ENCODE measurements around the gene DPP8. TPM values are rescaled to one million over a fixed set of nuclear protein-coding genes. Genes with fewer than 3 reads are reported as not detected.

DPP8 gene
- total RNA-seq, 2 donors from 2014 or later, result 32.7 to 39.6 TPM

DNA sequence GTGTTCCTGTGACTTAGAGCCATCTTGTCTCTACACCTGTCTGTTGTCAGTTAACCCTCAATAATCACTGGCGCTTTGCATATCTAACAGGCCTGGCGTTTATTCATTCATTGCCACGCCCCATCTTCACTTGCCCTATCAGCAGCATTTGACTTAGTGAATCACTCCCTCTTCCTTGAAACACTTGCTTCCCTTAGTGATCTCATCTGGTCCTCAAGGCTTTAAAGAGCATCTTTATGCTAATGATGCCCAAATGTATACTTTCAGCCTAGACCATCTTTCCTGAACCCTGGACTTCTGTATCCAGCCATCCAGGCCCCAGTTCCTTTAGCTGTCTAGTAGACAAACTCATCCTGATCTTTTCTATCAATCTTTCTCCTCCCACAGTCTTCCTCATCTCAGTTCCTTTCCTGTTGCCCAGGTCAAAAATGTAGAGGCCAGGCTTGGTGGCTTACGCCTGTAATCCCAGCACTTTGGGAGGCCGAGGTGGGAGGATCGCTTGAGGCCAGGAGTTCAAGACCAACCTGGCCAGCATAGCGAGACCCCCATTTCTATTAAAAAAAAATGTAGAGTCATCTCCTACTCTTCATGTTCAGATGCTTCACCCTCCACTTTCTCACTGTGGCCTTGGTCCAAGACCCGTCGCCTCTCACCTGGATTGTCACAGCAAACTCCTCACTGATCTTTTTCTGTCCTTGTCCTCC, 93.4 kb downstream of the DPP8 start:
- no peak overlapping the region for H3K4me3 ChIP-seq
- TF ChIP-seq POLR2AphosphoS5 (IDR thresholded peaks at IDR 0.05), result no peak
- TF ChIP-seq, protein P1, sequence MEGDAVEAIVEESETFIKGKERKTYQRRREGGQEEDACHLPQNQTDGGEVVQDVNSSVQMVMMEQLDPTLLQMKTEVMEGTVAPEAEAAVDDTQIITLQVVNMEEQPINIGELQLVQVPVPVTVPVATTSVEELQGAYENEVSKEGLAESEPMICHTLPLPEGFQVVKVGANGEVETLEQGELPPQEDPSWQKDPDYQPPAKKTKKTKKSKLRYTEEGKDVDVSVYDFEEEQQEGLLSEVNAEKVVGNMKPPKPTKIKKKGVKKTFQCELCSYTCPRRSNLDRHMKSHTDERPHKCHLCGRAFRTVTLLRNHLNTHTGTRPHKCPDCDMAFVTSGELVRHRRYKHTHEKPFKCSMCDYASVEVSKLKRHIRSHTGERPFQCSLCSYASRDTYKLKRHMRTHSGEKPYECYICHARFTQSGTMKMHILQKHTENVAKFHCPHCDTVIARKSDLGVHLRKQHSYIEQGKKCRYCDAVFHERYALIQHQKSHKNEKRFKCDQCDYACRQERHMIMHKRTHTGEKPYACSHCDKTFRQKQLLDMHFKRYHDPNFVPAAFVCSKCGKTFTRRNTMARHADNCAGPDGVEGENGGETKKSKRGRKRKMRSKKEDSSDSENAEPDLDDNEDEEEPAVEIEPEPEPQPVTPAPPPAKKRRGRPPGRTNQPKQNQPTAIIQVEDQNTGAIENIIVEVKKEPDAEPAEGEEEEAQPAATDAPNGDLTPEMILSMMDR (IDR thresholded peaks at IDR 0.05), result no peak
- DNase-seq (ENCODE audit: low spot score), result no peak
- H3K27ac ChIP-seq, result no peak overlapping the region
- peaks cover 8% of the 10 kb centered on the region for H3K4me1 ChIP-seq (replicated peaks)
- H3K36me3 ChIP-seq, result no peaks in the 10 kb centered on the region
- no peaks in the 10 kb centered on the region for H3K9me3 ChIP-seq
- intact Hi-C loops (cut with DNase I), result no loop called here
- H3K27me3 ChIP-seq (replicated peaks; ENCODE audit: insufficient read depth), result no peaks in the 10 kb centered on the region
- WGBS, result 92% methylated on average over 9 of the region's 9 CpGs

DNA sequence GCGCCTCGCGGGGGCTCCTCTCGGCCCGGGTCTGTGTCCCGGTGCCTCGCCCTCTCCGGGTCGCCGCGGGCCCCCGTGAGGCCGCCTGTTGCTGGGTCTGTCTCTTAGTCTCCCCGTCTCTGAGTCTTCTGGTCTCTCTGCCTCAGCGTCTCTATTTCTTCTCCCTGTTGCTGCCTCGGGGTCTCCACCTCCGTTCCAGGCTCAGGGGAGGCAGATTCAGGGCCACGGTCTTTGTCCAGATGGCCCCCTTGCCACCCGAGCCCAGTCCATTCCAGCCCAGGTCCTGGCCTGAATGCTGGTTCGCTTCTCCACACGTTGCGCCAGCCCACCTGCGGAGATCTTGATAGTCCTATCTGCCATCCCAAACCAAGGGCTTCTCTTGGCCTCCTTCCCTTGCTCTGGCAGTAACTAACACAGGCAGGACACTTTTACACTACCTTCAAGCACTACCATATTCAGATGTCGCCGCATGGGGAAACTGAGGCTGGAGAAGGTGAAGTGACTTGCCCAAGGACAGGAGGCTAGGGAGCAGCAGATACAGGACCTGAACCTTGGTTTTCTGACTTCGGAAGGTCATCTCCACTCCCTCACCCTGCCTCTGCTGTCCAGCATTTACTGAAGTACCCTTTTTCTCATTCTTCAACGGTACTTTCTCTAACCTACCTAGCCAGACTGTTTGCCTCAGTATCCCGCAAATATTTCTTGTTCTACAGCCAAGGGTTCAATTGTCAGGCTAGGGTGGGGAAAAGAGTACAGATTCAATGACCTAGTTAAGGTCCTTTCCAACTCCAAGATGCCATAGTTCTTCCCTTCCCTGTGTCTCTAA, 94.1 kb downstream of the DPP8 start:
- H3K27ac ChIP-seq, result no peak overlapping the region
- no peak for TF ChIP-seq POLR2AphosphoS5 (IDR thresholded peaks at IDR 0.05)
- TF ChIP-seq POLR2A (IDR thresholded peaks at IDR 0.05), result no peak
- TF ChIP-seq, protein P1 (IDR thresholded peaks at IDR 0.05), result no peak
- no peaks in the 10 kb centered on the region for H3K9me3 ChIP-seq
- peaks cover 8% of the 10 kb centered on the region for H3K4me1 ChIP-seq (replicated peaks)
- H3K27me3 ChIP-seq (replicated peaks; ENCODE audit: insufficient read depth), result no peaks in the 10 kb centered on the region
- H3K36me3 ChIP-seq, result no peaks in the 10 kb centered on the region
- H3K4me3 ChIP-seq, result peak overlapping the region; percentile 10 to 12
- no peak for DNase-seq (ENCODE audit: low spot score)
- intact Hi-C loops (cut with DNase I), result no loop called here
- WGBS, result 36% methylated on average over 26 of the region's 28 CpGs

DNA sequence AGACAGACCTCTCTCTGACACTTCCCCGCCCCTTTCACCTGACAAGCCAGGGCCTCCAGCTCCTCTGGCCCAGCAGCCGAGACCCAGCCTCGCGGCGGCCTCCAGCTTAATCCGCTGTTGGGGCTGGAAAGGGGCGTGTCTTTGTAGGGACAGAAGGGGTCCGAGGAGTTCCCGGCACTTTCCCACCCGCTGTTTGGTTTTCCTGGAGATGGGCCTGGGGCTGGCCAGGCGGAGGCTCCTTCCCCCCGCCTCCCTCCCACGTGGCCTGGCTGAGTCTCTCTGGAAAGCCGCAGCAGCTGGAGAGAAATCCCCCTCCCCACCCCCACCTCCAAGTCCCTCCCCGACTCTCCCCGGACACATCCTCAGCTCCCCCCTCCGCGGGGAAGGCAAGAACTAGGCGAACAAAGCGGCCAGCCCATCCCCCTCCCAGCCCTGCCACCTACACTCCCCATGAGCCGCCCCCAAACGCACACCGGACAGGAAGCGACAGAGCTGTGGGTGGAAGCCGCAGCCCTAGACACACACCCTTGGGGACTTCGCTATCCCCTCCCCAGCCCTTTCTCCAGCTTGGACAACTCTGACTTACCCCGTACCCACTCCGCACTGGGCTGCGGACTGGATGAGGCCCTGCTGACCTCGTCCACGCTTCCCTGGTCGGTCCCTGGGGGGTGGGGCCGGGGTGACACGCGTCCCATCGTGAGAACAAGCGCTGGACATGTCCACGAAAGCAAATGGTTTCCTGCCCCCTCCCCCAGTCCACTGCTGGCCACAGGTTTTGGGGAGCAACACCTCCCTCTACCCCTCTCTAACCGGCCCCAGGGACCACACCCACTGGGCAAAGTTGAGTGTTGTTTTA, 95.9 kb downstream of the DPP8 start:
- no peak for DNase-seq (ENCODE audit: low spot score)
- Histone ChIP-seq H3K27me3 (replicated peaks; ENCODE audit: insufficient read depth) (no peaks in the 10 kb centered on the region), H3K4me1 (replicated peaks) (peaks cover 8% of the 10 kb centered on the region), H3K4me3 (peak overlapping the region; percentile 7 to 43), H3K9me3 (no peaks in the 10 kb centered on the region), H3K27ac (no peak overlapping the region), H3K36me3 (no peaks in the 10 kb centered on the region)
- intact Hi-C loops (cut with DNase I), result no loop called here
- TF ChIP-seq POLR2AphosphoS5 (IDR thresholded peaks at IDR 0.05) (no peak), POLR2A (IDR thresholded peaks at IDR 0.05) (no peak)
- TF ChIP-seq, protein P1 (IDR thresholded peaks at IDR 0.05), result no peak
- 5% methylated on average over 39 of the region's 39 CpGs for WGBS

DNA sequence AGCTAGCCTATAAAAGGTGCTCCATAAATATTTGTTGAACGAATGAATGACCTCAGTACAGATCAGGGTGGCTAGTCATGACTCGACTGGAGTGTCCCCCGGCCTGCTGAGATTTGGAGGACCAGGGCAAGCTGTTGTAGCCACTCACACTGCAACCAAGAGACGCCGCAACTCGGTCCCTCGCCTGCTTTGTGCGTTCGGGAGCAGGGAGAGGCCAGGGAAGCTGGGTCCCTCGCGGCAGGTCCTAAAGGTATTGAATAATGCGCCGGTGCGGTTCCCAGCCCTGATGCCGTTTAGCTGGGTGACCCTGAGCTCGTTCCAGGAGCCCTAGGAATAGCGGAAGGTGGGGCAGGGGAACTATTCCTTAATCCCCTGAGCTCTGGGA, 96.5 kb downstream of the DPP8 start:
- WGBS, result 37% methylated on average over 17 of the region's 17 CpGs
- peaks cover 8% of the 10 kb centered on the region for H3K4me1 ChIP-seq (replicated peaks)
- intact Hi-C loops (cut with DNase I), result no loop called here
- TF ChIP-seq, protein P1 (IDR thresholded peaks at IDR 0.05), result no peak
- TF ChIP-seq POLR2AphosphoS5 (IDR thresholded peaks at IDR 0.05) (no peak), POLR2A (IDR thresholded peaks at IDR 0.05) (no peak)
- no peaks in the 10 kb centered on the region for H3K27me3 ChIP-seq (replicated peaks; ENCODE audit: insufficient read depth)
- DNase-seq (ENCODE audit: low spot score), result no peak
- no peaks in the 10 kb centered on the region for H3K9me3 ChIP-seq
- peak overlapping the region; percentile 7 to 43 for H3K4me3 ChIP-seq
- no peaks in the 10 kb centered on the region for H3K36me3 ChIP-seq
- no peak overlapping the region for H3K27ac ChIP-seq

Data from prostate gland (tissue), 2 donors.